ENCODE measurements around the gene RASL10B. TPM values are rescaled to one million over a fixed set of nuclear protein-coding genes. Genes with fewer than 3 reads are reported as not detected.
"Not testable (repeated sequence)": the region's sequence is repeated elsewhere in the genome, so short reads cannot be mapped to it uniquely, and the experiment has no call there.

The RASL10B gene
- total RNA-seq, 1 donor from 2014 or later: 23.8 TPM

DNA sequence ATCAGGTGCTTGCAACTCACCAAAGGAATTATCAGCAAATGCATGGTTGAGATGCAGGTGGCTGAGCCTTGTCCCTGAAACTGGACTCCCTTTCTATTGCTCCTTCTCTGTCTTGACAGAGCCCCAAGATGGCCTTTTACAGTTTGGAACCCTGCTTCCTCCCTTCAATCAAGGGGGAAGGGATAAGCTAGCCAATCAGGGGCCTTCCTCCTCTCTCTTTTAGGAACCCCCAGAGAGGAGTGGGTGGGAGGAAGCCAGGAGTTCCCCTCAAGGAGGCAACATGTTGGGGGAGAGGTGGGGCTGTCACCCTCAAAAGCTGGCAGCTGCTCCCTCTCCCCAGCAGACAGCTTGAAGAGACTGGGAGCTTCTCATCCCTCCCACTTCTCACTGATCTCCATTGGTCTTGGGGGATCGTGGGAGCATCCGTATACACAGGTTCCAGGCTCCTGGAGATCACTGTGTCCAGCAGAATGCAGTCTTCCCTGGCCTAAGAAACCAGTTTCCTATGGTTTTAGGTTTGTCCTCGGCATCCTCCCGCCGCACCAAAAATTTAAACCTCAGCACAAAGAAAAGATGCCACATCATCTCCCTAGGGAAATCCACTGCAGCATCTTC, 7.2 kb downstream of the RASL10B start:
- intact Hi-C loops (cut with micrococcal nuclease): no loop called here
- no peak for ATAC-seq
- DNase-seq: no peak

GRCh38 chr17:35740216-35740615, 8.8 kb downstream of the RASL10B start:
- DNase-seq (no peak), ATAC-seq (no peak)
- intact Hi-C loops (cut with micrococcal nuclease): loop anchor here (10.0 kb wide), 1 partner anchor 75 kb away; no protein-coding TSS in a partner anchor

- intact Hi-C loops (cut with micrococcal nuclease): loop anchor here (10.0 kb wide), 1 partner anchor 76 kb away; no protein-coding TSS in a partner anchor
- DNase-seq: no peak
- ATAC-seq: peak; percentile 64
These were observed 9.8 kb downstream of the RASL10B start for GRCh38 chr17:35740997-35741931.

- intact Hi-C loops (cut with micrococcal nuclease): loop anchor here (10.0 kb wide), 1 partner anchor 78 kb away; no protein-coding TSS in a partner anchor
- no peak for DNase-seq
- ATAC-seq: no peak
These were observed 11.1 kb downstream of the RASL10B start for GRCh38 chr17:35742496-35742895.

GRCh38 chr17:35742896-35743477, 11.5 kb downstream of the RASL10B start:
- ATAC-seq (no peak), DNase-seq (no peak)
- intact Hi-C loops (cut with micrococcal nuclease): loop anchor here (10.0 kb wide), 1 partner anchor 78 kb away; no protein-coding TSS in a partner anchor

- DNase-seq (peak; percentile 55), ATAC-seq (no peak)
- intact Hi-C loops (cut with micrococcal nuclease): loop anchor here (10.0 kb wide), 1 partner anchor 79 kb away; no protein-coding TSS in a partner anchor
These were observed 12.3 kb downstream of the RASL10B start for GRCh38 chr17:35743626-35744328.

GRCh38 chr17:35744830-35745229, 13.4 kb downstream of the RASL10B start:
- no peak for ATAC-seq
- intact Hi-C loops (cut with micrococcal nuclease): loop anchor here (10.0 kb wide), 1 partner anchor 80 kb away; no protein-coding TSS in a partner anchor
- no peak for DNase-seq

DNA sequence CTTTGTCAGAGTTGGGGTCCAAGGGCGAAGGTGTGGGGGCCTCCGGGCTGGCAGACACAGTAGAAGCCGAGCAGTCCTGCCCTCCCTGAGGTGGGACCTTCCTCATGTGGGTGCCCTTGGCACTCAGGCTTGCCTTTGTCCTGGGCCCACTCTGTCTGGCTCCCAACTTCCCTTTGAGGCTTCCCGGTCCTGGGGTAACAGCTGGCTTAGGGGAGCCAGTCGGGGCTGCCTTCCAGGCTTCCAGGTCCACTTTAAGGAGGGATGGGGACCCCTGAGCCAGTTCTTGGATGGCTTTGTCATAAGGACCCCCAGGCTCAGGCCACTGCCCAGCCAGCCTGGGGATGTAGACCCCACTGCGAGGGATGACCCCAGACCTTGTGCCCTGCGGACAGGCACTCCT, 13.8 kb downstream of the RASL10B start:
- intact Hi-C loops (cut with micrococcal nuclease): loop anchor here (10.0 kb wide), 1 partner anchor 80 kb away; no protein-coding TSS in a partner anchor

GRCh38 chr17:35745749-35746320, 14.4 kb downstream of the RASL10B start:
- intact Hi-C loops (cut with micrococcal nuclease): loop anchor here (10.0 kb wide), 1 partner anchor 81 kb away; no protein-coding TSS in a partner anchor

More for the DNA sequence above, 13.8 kb downstream of the RASL10B start:
- DNase-seq (no peak), ATAC-seq (no peak)

DNA sequence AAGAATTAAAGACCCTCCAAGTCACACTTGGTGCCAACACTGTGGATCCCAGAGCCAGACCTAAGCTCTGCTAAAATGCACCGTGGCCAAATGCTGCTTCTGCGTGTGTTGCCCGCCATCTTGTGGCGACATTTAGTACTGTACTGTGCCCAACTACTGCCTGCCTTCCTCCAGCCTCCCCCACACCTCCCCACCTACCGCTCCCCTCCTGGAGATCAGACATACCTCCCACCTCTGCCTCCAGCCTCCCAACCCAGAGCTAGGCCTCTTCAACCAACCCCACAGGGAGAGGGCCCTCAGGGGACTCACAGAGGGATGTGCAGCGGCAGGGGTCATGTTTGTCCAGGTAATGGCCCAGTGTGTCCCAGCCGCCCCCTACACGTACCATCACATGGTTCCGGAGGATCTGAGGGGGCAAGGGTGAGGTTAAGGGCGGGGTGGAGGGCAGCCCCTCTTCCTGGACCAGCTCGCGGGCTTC, 16.1 kb downstream of the RASL10B start:
- intact Hi-C loops (cut with micrococcal nuclease): loop anchor here (10.0 kb wide), 1 partner anchor 83 kb away; no protein-coding TSS in a partner anchor
- DNase-seq (peak; percentile 79), ATAC-seq (peak; percentile 88)

More at GRCh38 chr17:35745749-35746320, 14.4 kb downstream of the RASL10B start:
- ATAC-seq: no peak
- no peak for DNase-seq

DNA sequence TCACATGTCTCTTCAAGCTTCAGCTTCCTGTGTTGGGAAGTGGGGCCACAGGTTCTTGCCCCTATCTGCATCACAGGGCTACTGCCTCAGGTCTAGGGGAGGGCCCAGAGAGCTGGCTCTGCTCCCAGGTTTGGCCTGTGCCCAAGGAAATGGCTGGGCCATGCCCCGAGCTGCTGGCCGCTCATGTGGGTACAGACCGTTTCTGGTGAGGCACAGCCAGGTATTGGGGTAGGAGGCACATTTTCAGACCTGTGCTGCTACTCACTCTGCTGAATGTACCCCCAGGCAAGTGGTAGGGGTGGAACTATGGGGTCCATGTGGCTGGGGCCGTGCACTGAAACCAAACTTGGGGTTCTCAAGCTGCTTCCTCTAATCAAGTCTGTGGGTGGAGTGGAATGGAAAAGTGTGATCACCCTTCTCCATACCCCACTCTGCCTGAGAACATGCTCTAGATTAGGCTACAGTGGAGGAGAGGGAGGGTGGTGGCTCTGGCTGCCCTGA, 17.0 kb downstream of the RASL10B start:
- ATAC-seq: peak; percentile 65
- DNase-seq: peak; percentile 55
- intact Hi-C loops (cut with micrococcal nuclease): loop anchor here (10.0 kb wide), 1 partner anchor 84 kb away; no protein-coding TSS in a partner anchor

- intact Hi-C loops (cut with micrococcal nuclease): loop anchor here (10.0 kb wide), 1 partner anchor 84 kb away; no protein-coding TSS in a partner anchor
- DNase-seq: no peak
- no peak for ATAC-seq
These were observed 17.5 kb downstream of the RASL10B start for GRCh38 chr17:35748979-35749378.

- DNase-seq (no peak), ATAC-seq (no peak)
These were observed 18.3 kb downstream of the RASL10B start for GRCh38 chr17:35749560-35750412.

GRCh38 chr17:35750526-35751395, 19.3 kb downstream of the RASL10B start:
- DNase-seq: no peak
- intact Hi-C loops (cut with micrococcal nuclease): no loop called here
- ATAC-seq: no peak

More at GRCh38 chr17:35749560-35750412, 18.3 kb downstream of the RASL10B start:
- intact Hi-C loops (cut with micrococcal nuclease): loop anchor here (10.0 kb wide), 1 partner anchor 85 kb away; no protein-coding TSS in a partner anchor

GRCh38 chr17:35751541-35751940, 20.1 kb downstream of the RASL10B start:
- ATAC-seq; DNase-seq; intact Hi-C loops (cut with micrococcal nuclease): not testable (repeated sequence)

DNA sequence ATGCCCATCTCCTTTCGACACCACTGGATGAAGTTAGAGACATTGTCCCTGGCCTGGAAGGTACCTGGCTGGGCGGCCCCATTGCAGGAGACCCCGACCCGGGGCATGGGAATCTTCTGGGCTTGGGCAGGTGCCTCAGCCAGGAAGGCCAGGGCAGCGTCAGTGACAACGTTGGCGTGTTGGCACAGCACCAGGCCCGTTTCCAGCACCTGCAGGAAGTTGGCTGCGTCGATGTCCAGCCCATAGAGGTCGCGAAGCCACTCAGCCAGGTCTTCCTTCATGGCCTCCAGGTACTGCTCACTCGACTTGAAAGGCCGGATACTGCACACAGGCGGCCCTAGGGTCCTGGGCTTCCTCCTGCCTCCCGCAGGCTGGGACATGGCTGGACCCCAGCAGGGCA, 21.0 kb downstream of the RASL10B start:
- intact Hi-C loops (cut with micrococcal nuclease): no loop called here
- no peak for DNase-seq
- ATAC-seq: no peak
